Hepatocyte (in vitro differentiated cells): ENCODE results near the gene VPREB1. TPM values are rescaled to one million over a fixed set of nuclear protein-coding genes. Genes with fewer than 3 reads are reported as not detected.

Experiments used
- DNase-seq: peaks from one replicate; pipeline ENCODE4 v3.0.0-alpha.2; 2016; ENCODE audit warnings: low spot score
- H2AFZ ChIP-seq: fragments of 200-600 bp; sonication (generic); 2 replicates; pipeline ENCODE4 v1.6.0; 2016; ENCODE audit warnings: antibody characterized with exemption, mild to moderate bottlenecking
- H3K27ac ChIP-seq: fragments of 200-600 bp; sonication (generic); 2 replicates; pipeline ENCODE4 v1.5.1; 2016; ENCODE audit warnings: mild to moderate bottlenecking
- H3K27me3 ChIP-seq: fragments of 200-600 bp; sonication (generic); 2 replicates; pipeline ENCODE4 v1.6.1; 2016
- H3K36me3 ChIP-seq: fragments of 200-600 bp; sonication (generic); replicated peaks from 2 replicates; pipeline ENCODE4 v1.5.1; 2016; ENCODE audit warnings: low read depth; ENCODE audit not compliant: insufficient read depth
- H3K4me1 ChIP-seq: fragments of 200-600 bp; sonication (generic); 2 replicates; pipeline ENCODE4 v1.5.1; 2016; ENCODE audit warnings: mild to moderate bottlenecking, moderate library complexity; ENCODE audit not compliant: insufficient read depth
- H3K4me2 ChIP-seq: fragments of 200-600 bp; sonication (generic); 2 replicates; pipeline ENCODE4 v1.6.0; 2016
- H3K4me3 ChIP-seq: fragments of 200-600 bp; sonication (generic); 2 replicates; pipeline ENCODE4 v1.5.1; 2016; ENCODE audit warnings: mild to moderate bottlenecking
- H3K79me2 ChIP-seq: fragments of 200-600 bp; sonication (generic); 2 replicates; pipeline ENCODE4 v1.6.0; 2017; ENCODE audit warnings: mild to moderate bottlenecking
- H3K9me2 ChIP-seq: fragments of 200-600 bp; sonication (generic); replicated peaks from 2 replicates; pipeline ENCODE4 v1.6.0; 2017; ENCODE audit warnings: mild to moderate bottlenecking; ENCODE audit not compliant: insufficient read depth
- H3K9me3 ChIP-seq: fragments of 200-600 bp; sonication (generic); 2 replicates; pipeline ENCODE4 v1.5.1; 2016; ENCODE audit warnings: low read depth, mild to moderate bottlenecking
- H4K20me1 ChIP-seq: fragments of 200-600 bp; sonication (generic); 2 replicates; pipeline ENCODE4 v1.6.0; 2016; ENCODE audit warnings: mild to moderate bottlenecking; ENCODE audit not compliant: insufficient read depth, poor library complexity, severe bottlenecking
- EZH2 ChIP-seq: fragments of 200-600 bp; sonication (generic); IDR thresholded peaks from 2 replicates; pipeline ENCODE4 v1.6.1; 2016; ENCODE audit warnings: antibody characterized with exemption, mild to moderate bottlenecking, borderline replicate concordance
- EZH2phosphoT487 ChIP-seq: fragments of 200-600 bp; sonication (generic); IDR thresholded peaks from one replicate; pipeline ENCODE4 v1.6.1; 2018; ENCODE audit warnings: antibody characterized with exemption, mild to moderate bottlenecking, low read depth, moderate library complexity; ENCODE audit not compliant: unreplicated experiment, severe bottlenecking
- WGBS: methylation state at CpG from one replicate; pipeline ENCODE4 v1.1.6; 2016; ENCODE audit warnings: low lambda C conversion rate; ENCODE audit errors: missing lambda C conversion rate; 5-methylcytosine and 5-hydroxymethylcytosine counted together
- polyA plus RNA-seq: library from polyadenylated mRNA; unstranded; fragments of >200 nt; fragmentation: Nextera tagmentation; extraction: Ambion mirVana; gene quantifications from 2 replicates; pipeline ENCODE4 v1.2.1, GENCODE V29; 2016
- total RNA-seq: library from RNA; depleted of rRNA; stranded (reverse); fragments of >200 nt; gene quantifications from 2 replicates; pipeline ENCODE4 v1.2.3, GENCODE V29; 2014
- TF ChIP-seq, protein P1 (sequence below): fragments of 200-600 bp; sonication (generic); IDR thresholded peaks from 2 replicates; pipeline ENCODE4 v1.5.1; 2016; ENCODE audit warnings: antibody characterized with exemption, mild to moderate bottlenecking; ENCODE audit not compliant: poor library complexity

VPREB1 gene
- total and polyA plus RNA-seq, 2 experiments from 2014 or later, result not detected

DNA sequence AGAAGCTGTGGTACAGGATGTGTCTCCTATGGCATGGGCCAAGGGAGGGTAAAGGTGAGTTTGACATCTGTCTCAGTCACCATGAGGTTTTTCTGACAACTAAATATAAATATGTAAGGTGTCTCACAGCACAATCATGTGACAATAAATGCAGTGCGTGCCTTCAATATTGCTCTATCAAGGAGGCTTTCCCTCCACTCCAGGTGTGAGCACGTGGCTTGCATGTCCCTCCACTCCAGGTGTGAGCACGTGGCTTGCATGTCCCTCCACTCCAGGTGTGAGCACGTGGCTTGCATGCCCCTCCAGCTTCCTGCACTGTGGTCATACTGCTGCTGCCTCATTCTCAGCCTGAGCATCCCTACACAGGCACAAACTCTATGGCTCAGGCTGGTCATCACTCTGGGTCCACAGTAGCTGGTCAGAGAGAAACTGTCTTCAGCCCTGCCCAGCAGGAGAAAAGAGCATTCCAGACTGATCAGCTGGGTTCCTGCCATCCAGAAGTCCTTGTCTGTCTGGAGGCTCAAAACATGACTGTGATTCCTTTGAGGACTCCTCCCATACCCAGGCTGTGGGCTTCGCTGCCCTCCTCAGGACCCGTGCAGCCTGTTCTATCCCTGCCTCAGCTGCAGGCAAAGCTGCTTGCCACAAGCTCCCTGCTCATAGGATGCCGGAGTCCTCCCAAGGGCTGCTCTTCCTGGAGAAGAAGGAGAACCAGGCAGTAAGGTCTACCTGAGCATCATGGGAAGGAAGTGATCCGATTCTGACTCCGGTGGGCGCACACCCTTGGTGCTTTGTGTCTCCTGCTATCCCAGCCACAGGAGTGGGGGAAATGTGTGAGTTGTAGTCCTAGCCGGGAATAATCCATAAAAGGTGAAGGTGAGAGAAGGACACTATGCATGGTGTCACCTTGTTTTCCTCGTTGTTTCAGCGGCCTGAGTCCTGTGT lies 33.4 kb upstream of the VPREB1 start:
- Histone ChIP-seq H3K27ac (peak overlapping the region; percentile 45), H4K20me1 (no peaks in the 10 kb centered on the region), H3K9me2 (no peaks in the 10 kb centered on the region), H3K79me2 (no peaks in the 10 kb centered on the region), H3K27me3 (peaks cover 19% of the 10 kb centered on the region), H3K36me3 (no peaks in the 10 kb centered on the region), H3K4me2 (no peak overlapping the region), H3K9me3 (no peaks in the 10 kb centered on the region), H3K4me3 (no peak overlapping the region), H3K4me1 (no peaks in the 10 kb centered on the region), H2AFZ (no peak overlapping the region)
- no peak for DNase-seq
- TF ChIP-seq, protein P1, sequence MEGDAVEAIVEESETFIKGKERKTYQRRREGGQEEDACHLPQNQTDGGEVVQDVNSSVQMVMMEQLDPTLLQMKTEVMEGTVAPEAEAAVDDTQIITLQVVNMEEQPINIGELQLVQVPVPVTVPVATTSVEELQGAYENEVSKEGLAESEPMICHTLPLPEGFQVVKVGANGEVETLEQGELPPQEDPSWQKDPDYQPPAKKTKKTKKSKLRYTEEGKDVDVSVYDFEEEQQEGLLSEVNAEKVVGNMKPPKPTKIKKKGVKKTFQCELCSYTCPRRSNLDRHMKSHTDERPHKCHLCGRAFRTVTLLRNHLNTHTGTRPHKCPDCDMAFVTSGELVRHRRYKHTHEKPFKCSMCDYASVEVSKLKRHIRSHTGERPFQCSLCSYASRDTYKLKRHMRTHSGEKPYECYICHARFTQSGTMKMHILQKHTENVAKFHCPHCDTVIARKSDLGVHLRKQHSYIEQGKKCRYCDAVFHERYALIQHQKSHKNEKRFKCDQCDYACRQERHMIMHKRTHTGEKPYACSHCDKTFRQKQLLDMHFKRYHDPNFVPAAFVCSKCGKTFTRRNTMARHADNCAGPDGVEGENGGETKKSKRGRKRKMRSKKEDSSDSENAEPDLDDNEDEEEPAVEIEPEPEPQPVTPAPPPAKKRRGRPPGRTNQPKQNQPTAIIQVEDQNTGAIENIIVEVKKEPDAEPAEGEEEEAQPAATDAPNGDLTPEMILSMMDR, result no peak
- no peak for TF ChIP-seq EZH2phosphoT487
- TF ChIP-seq EZH2, result no peak
- WGBS, result 72% methylated on average over 13 of the region's 13 CpGs

DNA sequence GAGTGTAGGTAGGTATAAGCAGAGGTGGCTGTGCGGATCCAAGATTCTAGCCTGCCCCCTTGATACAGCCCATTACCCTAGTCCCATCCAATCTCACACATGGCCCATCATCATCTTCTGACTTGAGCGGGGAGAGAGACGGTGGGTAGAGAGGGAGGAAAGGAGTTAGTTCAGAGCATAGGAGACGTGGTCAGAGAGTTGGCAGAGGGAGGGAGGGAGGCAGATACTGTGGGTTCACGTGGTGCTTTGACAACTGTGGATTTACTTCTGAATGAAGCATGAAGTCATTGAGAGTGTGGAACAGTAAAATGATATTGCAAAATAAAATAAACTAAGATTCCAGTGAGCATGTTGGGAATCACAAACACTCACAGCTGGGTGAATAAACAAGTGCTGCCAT lies 31.4 kb upstream of the VPREB1 start:
- no peaks in the 10 kb centered on the region for H3K9me2 ChIP-seq
- H3K27ac ChIP-seq, result no peak overlapping the region
- no peak for DNase-seq
- H3K79me2 ChIP-seq, result no peaks in the 10 kb centered on the region
- H3K36me3 ChIP-seq, result no peaks in the 10 kb centered on the region
- no peak overlapping the region for H3K4me3 ChIP-seq
- peaks cover 16% of the 10 kb centered on the region for H3K27me3 ChIP-seq
- no peaks in the 10 kb centered on the region for H3K4me1 ChIP-seq
- H3K4me2 ChIP-seq, result no peak overlapping the region
- H2AFZ ChIP-seq, result no peak overlapping the region
- WGBS, result 49% methylated on average over 5 of the region's 5 CpGs
- H4K20me1 ChIP-seq, result no peaks in the 10 kb centered on the region
- H3K9me3 ChIP-seq, result no peaks in the 10 kb centered on the region
- TF ChIP-seq EZH2phosphoT487 (no peak), EZH2 (no peak)
- TF ChIP-seq, protein P1, result no peak

DNA sequence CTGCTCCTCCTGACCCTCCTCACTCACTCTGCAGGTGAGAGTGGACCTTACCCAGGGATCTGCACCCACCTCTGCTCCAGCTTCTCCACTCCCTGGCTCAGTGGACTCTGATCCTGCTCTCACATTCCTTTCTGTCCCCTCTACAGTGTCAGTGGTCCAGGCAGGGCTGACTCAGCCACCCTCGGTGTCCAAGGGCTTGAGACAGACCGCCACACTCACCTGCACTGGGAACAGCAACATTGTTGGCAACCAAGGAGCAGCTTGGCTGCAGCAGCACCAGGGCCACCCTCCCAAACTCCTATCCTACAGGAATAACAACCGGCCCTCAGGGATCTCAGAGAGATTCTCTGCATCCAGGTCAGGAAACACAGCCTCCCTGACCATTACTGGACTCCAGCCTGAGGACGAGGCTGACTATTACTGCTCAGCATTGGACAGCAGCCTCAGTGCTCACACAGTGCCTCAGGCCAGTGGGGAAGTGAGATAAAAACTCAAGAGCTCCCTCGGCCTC lies 29.7 kb upstream of the VPREB1 start:
- H3K27me3 ChIP-seq, result peaks cover 15% of the 10 kb centered on the region

More for the DNA sequence above, 29.7 kb upstream of the VPREB1 start:
- peak; percentile 75 for DNase-seq
- H3K79me2 ChIP-seq, result no peaks in the 10 kb centered on the region
- no peaks in the 10 kb centered on the region for H3K9me2 ChIP-seq
- H3K4me3 ChIP-seq, result no peak overlapping the region
- H4K20me1 ChIP-seq, result no peaks in the 10 kb centered on the region
- H3K4me2 ChIP-seq, result no peak overlapping the region
- no peak overlapping the region for H2AFZ ChIP-seq
- peak overlapping the region; percentile 61 for H3K27ac ChIP-seq
- H3K36me3 ChIP-seq, result no peaks in the 10 kb centered on the region
- WGBS, result 38% methylated on average over 5 of the region's 5 CpGs
- no peak for TF ChIP-seq EZH2
- TF ChIP-seq, protein P1, result no peak
- TF ChIP-seq EZH2phosphoT487, result no peak
- H3K9me3 ChIP-seq, result no peaks in the 10 kb centered on the region
- H3K4me1 ChIP-seq, result no peaks in the 10 kb centered on the region
